Adrenal gland (tissue), 12 donors: Measurements from ENCODE around the gene NSL1. TPM values are rescaled to one million over a fixed set of nuclear protein-coding genes. Genes with fewer than 3 reads are reported as not detected.

ENCODE experiments used
- DNase-seq, 7 donors: peaks; one replicate each; pipeline ENCODE4 v3.0.0-alpha.2; 2019 to 2020
- H3K27ac ChIP-seq, 5 donors: fragments of 200-600 bp; sonication (generic) in 4 of 5; 1 replicate in 3 of 5; 2 replicates in 2 of 5; pipeline versions ENCODE4 v1.5.1 to v1.8.0; 2016 to 2020; ENCODE audit warnings: mild to moderate bottlenecking in 1 of 5
- H3K27me3 ChIP-seq: fragments of 200-600 bp; 2 replicates; pipeline ENCODE4 v1.8.0; 2021
- H3K36me3 ChIP-seq, 2 donors: fragments of 200-600 bp; replicated peaks in 1 of 2; 1 replicate in 1 of 2; 2 replicates in 1 of 2; pipeline versions ENCODE4 v1.5.1 to v1.8.0; 2018 to 2022
- H3K4me1 ChIP-seq, 2 donors: fragments of 200-600 bp; replicated peaks in 1 of 2; 1 replicate in 1 of 2; 2 replicates in 1 of 2; pipeline versions ENCODE4 v1.5.1 to v1.8.0; 2018 to 2021
- H3K4me3 ChIP-seq, 4 donors: fragments of 200-600 bp; sonication (generic) in 3 of 4; one replicate each; pipeline ENCODE4 v1.5.1; 2016 to 2018
- H3K9me3 ChIP-seq, 3 donors: fragments of 200-600 bp; sonication (generic) in 1 of 3; replicated peaks in 1 of 3; 1 replicate in 2 of 3; 2 replicates in 1 of 3; pipeline versions ENCODE4 v1.5.1 to v1.8.0; 2016 to 2021
- CTCF ChIP-seq, 6 experiments: fragments of 450-650 bp in 4 of 6; fragments of 200-600 bp in 2 of 6; sonication (generic) in 1 of 6; IDR thresholded peaks; 1 replicate in 5 of 6; 2 replicates in 1 of 6; pipeline versions ENCODE4 v1.5.1 to v1.8.0; 2016 to 2021; ENCODE audit warnings: antibody characterized with exemption in 6 of 6, mild to moderate bottlenecking in 2 of 6, moderate library complexity in 1 of 6
- POLR2A ChIP-seq, 2 donors: fragments of 450-650 bp; IDR thresholded peaks; one replicate each; pipeline ENCODE4 v1.6.1; 2017; ENCODE audit warnings: antibody characterized with exemption in 2 of 2, mild to moderate bottlenecking in 2 of 2, moderate library complexity in 1 of 2
- WGBS, 4 donors: extraction: QIAGEN DNeasy Blood & Tissue Kit in 2 of 4; methylation state at CpG; one replicate each; pipeline versions ENCODE4 v1.1.5 to v1.1.7; 2013 to 2017; 5-methylcytosine and 5-hydroxymethylcytosine counted together
- intact Hi-C, 2 donors: fragments of 100-400 bp; cut with DNase I; formaldehyde crosslinking; loops; one replicate each; pipeline versions ENCODE4 v1.14.1 to v1.15.0; 2022 to 2023
- polyA plus RNA-seq, 3 donors: library from polyadenylated mRNA; stranded (reverse); fragments of 200-250 nt in 2 of 3; fragments of 350-450 nt in 1 of 3; fragmentation: Illumina TruSeq in 1 of 3; extraction: RNeasy Lipid Tissue Mini Kit (QIAGEN cat#74804) in 1 of 3; gene quantifications; one replicate each; pipeline ENCODE4 v1.2.3, GENCODE V29; 2013 to 2014
- total RNA-seq, 9 donors: library from RNA; depleted of rRNA in 4 of 9; stranded (reverse); fragments of >200 nt in 4 of 9; fragments of 120-200 nt in 1 of 9; fragmentation: NEBNext Ultra II Directional in 1 of 9; extraction: Animal tissue kit (Norgen Biotek cat#: 25700) in 1 of 9; gene quantifications; one replicate each; pipeline versions ENCODE4 v1.1.0 to v1.2.4, GENCODE V29; 2013 to 2023
- donor health status: healthy with polysubstance abuse.
- donor health status: Bipolar disorder and iron deficiency.
- donor health status: DM: yes; HTN: yes; CAD: no.
- donor health status: DM: no; HTN: no; CAD: no.
- donor health status: DM: no; HTN: no; CAD: no.
- donor health status: DM: yes; HTN: yes; CAD: no.

The NSL1 gene
- total and polyA plus RNA-seq, 12 donors = 10.6 to 90.9 (median 29.8) TPM

GRCh38 chr1:212746546-212746945 is 45.0 kb downstream of the NSL1 start:
- no peak overlapping the region for H3K4me3 ChIP-seq
- no peaks in the 10 kb centered on the region for H3K27me3 ChIP-seq
- no peak overlapping the region for H3K27ac ChIP-seq
- WGBS, 4 donors = 86 to 96% (median 94%) methylated on average over 1 to 3 of the region's 3 CpGs
- H3K36me3 ChIP-seq = no peaks in the 10 kb centered on the region
- DNase-seq = no peak
- intact Hi-C loops = no loop called here
- TF ChIP-seq CTCF (IDR thresholded peaks at IDR 0.05) (no peak), POLR2A (IDR thresholded peaks at IDR 0.05) (no peak)
- H3K9me3 ChIP-seq = no peaks in the 10 kb centered on the region
- peaks cover 0 to 6% of the 10 kb centered on the region in 2 donors for H3K4me1 ChIP-seq

GRCh38 chr1:212745303-212745702 is 46.3 kb downstream of the NSL1 start:
- no peaks in the 10 kb centered on the region for H3K9me3 ChIP-seq
- H3K27ac ChIP-seq = no peak overlapping the region
- intact Hi-C loops = no loop called here
- peaks cover 0 to 6% of the 10 kb centered on the region in 2 donors for H3K4me1 ChIP-seq
- no peak for TF ChIP-seq POLR2A (IDR thresholded peaks at IDR 0.05)
- no peak for TF ChIP-seq CTCF (IDR thresholded peaks at IDR 0.05)
- H3K36me3 ChIP-seq = no peaks in the 10 kb centered on the region
- no peak overlapping the region for H3K4me3 ChIP-seq
- H3K27me3 ChIP-seq = no peaks in the 10 kb centered on the region
- DNase-seq = no peak

- WGBS, 4 donors = 75 to 94% (median 86%) methylated on average over 4 of the region's 4 CpGs
- DNase-seq = no peak
- Histone ChIP-seq H3K4me1 (no peaks in the 10 kb centered on the region), H3K27ac (no peak overlapping the region), H3K4me3 (no peak overlapping the region), H3K27me3 (no peaks in the 10 kb centered on the region), H3K9me3 (no peaks in the 10 kb centered on the region), H3K36me3 (no peaks in the 10 kb centered on the region)
- intact Hi-C loops = no loop called here
- TF ChIP-seq CTCF (IDR thresholded peaks at IDR 0.05) = no peak
- TF ChIP-seq POLR2A (IDR thresholded peaks at IDR 0.05) = no peak
Measured at GRCh38 chr1:212743901-212744475, 47.6 kb downstream of the NSL1 start.

DNA sequence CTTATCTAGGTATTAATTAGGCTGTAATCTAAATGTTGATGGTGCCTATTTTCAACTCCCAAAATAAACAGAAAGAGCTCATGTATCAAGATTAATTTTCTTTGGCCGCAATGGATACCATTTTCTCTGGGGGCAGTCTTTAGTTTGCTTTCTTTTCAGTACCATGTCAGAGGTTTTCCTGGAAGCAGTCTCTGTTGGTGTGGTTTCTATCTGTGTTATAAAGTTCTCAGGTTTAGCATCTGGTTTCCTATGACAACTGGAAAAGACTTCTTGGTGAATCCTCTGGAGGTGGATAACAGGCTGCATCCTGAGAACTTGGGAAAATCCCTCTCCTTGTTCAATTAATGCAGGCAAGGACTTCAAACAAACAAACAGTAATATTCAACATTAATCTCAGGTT is 53.2 kb downstream of the NSL1 start:
- TF ChIP-seq POLR2A (IDR thresholded peaks at IDR 0.05) (no peak), CTCF (IDR thresholded peaks at IDR 0.05) (no peak)
- H3K27me3 ChIP-seq = no peaks in the 10 kb centered on the region
- H3K27ac ChIP-seq = no peak overlapping the region
- H3K4me3 ChIP-seq = no peak overlapping the region
- no peak for DNase-seq
- 81 to 89% (median 86%) methylated on average over 1 of the region's 1 CpG for WGBS, 4 donors
- no peaks in the 10 kb centered on the region for H3K9me3 ChIP-seq
- intact Hi-C loops = loop anchor here in 1 of 2 donors (5.0 kb wide), 1 partner anchor 254 kb away; no protein-coding TSS in a partner anchor
- H3K4me1 ChIP-seq = no peaks in the 10 kb centered on the region
- no peaks in the 10 kb centered on the region for H3K36me3 ChIP-seq
